GM19438 (cell line): ENCODE results near the gene DUSP19.
A peak's percentile ranks its signal among the peaks of the same experiment; 100 is the strongest.

Experiments used
- ATAC-seq: cut with Tn5 transposase; IDR thresholded peaks from one replicate; pipeline ENCODE4 v1.9.1; 2021; ENCODE audit warnings: low read depth; ENCODE audit not compliant: unreplicated experiment

The DUSP19 gene

DNA sequence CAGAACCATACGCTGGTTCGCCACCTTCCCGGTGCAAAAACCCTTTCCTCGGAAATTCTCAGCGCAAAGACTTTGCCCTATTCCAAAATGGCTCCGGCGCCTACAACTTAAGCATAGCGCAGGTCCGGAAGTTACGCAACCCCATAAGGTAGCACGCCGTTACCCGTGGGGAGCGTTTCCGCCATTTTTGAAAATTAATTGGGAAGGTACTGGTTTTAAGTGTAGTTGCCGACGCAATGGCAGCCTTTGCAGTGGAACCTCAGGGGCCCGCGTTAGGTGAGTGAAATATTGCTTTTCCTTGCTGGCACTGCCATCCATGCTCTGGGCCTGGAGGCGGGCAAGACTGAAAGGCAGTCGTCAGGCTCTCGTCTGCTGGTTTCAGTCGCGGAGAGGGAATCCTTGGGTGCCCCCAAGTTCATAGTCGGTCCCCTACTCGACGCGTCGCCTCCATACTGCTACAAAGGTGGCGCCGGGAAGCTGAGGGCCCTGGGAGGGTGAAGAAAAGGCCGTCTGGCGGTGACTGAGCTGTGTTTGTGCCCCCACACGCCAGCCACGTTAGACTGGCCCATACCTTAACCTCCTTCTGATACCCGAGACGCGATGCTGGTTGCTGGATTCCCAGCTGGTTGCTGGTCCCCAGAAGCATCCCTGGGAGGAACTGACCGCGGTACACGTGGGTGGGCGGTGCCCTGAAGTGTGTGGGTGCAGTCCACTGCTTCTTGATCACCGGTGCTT, 45.8 kb downstream of the DUSP19 start, which contains the start of gene NUP35:
TSS of gene NUP35 (plus strand) at position 222 of the 735 bp plus-strand sequence. CDS start at position 237, 15 bp downstream.
- peak; percentile 88 for ATAC-seq

DNA sequence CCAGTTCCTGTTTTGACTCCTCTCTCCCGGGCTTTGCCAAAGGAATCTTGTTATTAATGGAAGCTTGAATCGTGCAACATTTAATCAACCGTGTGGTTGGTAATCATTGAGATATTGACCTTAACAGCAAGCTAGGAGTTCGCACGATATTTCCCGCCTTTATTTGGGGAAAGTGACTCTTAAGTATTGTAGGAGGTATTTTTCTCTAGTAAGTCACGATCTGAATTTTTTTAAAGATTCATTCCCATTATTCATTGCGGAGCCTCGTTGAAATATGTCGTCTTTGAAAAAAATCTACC, 46.4 kb downstream of the DUSP19 start:
- no peak for ATAC-seq

DNA sequence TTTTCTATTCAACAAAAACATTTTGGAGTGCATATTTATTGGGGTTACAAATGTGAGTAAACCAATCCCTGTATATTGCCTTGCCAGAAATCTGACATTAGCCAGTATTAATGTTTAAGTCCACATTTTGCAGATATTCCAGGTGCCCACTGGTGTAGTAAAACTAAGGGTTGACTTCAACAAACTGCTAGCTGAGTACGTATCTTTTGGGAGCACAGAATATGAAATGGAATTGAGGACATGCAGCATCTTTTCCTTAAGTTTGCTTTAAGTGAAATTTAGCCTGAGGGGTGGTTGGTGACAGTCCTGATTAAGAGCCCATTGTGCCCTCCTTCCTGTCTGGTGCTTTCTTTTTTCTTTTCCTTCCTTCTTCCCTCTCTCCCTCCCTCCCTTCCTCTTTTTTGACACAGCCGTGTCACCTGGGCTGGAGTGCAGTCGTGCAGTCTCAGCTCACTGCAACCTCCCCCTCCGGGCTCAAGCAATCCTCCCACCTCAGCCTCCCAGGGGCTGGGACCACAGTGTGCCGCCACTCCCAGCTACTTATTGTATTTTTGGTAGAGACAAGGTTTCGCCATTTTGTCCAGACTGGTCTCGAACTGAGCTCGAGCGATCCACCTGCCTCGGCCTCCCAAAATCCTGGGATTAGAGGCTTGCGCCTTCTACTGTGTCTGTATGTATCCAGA, 47.3 kb downstream of the DUSP19 start:
- ATAC-seq = no peak

DNA sequence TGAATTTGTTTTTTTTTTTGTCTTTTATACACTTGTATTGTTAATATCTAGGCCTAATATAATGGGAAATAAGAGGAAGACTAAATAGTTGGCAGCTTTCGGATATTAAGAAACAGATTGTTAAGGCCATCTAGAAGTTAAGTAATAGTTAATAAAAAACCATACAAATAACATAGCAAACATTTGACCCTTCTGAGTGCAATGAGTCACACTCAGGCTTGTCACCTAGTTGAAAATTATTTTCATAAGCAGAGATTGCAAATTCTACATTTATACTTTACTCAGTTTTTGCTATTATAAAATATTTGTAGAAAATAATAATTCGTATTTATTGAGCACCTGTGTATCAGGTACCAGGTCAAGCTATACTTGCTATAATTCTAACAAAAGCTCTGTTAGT, 48.1 kb downstream of the DUSP19 start:
- no peak for ATAC-seq

GRCh38 chr2:183134016-183134415, 55.5 kb downstream of the DUSP19 start:
- no peak for ATAC-seq

GRCh38 chr2:183148955-183149354, 70.4 kb downstream of the DUSP19 start:
- no peak for ATAC-seq

GRCh38 chr2:183149489-183149888, 70.9 kb downstream of the DUSP19 start:
- ATAC-seq = no peak
